SU-DHL-6 (cell line): ENCODE measurements around the gene MICAL2.

ENCODE experiments used
- EZH2phosphoT487 ChIP-seq: fragments of 200-600 bp; sonication (generic), shearing (Covaris generic); conservative IDR thresholded peaks from 2 replicates; pipeline ENCODE4 v1.6.1; 2018; ENCODE audit warnings: mild to moderate bottlenecking, antibody characterized with exemption, low read length, moderate library complexity, mixed read lengths
- TF ChIP-seq, protein P1 (sequence below): fragments of 200-600 bp; sonication (generic); IDR thresholded peaks from one replicate; pipeline ENCODE4 v1.5.1; 2017; ENCODE audit warnings: antibody characterized with exemption, mild to moderate bottlenecking, low read length, moderate library complexity; ENCODE audit not compliant: insufficient read depth, poor library complexity, severe bottlenecking

DNA sequence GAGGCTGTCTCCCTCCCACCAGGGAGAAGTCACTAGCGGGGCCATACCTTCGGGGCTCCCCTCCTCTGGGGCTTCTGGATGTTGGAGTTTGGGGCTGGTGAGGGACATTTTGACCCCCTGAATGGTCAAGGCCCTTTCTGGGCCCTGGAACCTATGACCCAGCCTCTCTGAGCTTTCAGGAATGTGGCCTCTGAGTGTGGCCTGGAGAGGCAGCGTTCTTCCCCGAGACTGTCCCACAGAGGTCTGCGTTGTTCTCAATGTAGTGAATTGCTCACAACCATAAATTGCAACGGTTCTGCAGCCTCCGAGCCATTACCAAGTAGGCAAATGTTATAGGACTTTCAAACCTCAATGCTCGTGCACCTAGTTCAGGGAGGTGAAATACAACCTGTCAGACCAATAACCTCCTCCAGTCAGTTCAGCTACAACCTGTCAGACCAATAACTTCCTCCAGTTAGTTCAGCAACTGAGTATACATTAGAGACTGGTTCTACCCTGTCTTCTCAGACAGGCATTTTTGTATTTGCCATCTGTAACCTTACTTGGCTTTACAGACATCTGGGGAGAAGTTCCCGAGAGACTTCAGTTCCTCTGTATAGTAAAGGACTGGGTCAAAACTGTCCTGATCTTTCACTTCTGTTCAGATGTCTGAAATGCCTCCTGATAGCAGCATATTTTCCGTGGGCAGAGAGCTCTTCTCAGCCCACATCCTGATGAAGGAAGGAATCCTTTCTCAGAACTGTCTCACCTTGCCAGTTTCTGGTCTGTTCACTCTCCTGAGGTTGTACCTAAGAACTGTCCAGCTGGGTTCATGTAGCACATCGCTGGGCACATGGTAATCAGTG is 34.2 kb downstream of the MICAL2 start:
- TF ChIP-seq, protein P1, sequence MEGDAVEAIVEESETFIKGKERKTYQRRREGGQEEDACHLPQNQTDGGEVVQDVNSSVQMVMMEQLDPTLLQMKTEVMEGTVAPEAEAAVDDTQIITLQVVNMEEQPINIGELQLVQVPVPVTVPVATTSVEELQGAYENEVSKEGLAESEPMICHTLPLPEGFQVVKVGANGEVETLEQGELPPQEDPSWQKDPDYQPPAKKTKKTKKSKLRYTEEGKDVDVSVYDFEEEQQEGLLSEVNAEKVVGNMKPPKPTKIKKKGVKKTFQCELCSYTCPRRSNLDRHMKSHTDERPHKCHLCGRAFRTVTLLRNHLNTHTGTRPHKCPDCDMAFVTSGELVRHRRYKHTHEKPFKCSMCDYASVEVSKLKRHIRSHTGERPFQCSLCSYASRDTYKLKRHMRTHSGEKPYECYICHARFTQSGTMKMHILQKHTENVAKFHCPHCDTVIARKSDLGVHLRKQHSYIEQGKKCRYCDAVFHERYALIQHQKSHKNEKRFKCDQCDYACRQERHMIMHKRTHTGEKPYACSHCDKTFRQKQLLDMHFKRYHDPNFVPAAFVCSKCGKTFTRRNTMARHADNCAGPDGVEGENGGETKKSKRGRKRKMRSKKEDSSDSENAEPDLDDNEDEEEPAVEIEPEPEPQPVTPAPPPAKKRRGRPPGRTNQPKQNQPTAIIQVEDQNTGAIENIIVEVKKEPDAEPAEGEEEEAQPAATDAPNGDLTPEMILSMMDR = no peak
- TF ChIP-seq EZH2phosphoT487 = no peak
